Measurements from ENCODE around the gene RPS2. TPM values are rescaled to one million over a fixed set of nuclear protein-coding genes. Genes with fewer than 3 reads are reported as not detected.

Gene RPS2
- total RNA-seq, 1 donor from 2014 or later, result 2,280 TPM

GRCh38 chr16:1999866-2000514 is 35.4 kb upstream of the RPS2 start:
- intact Hi-C loops (cut with micrococcal nuclease), result loop anchor here (10.0 kb wide), 1 partner anchor 535 kb away; the partner anchor contains the start of genes CEMP1 and PDPK1

GRCh38 chr16:1998852-1999801 is 34.5 kb upstream of the RPS2 start:
- intact Hi-C loops (cut with micrococcal nuclease), result loop anchor here (10.0 kb wide), 1 partner anchor 536 kb away; the partner anchor contains the start of genes CEMP1 and PDPK1

- intact Hi-C loops (cut with micrococcal nuclease), result loop anchor here (10.0 kb wide), 1 partner anchor 536 kb away; the partner anchor contains the start of genes CEMP1 and PDPK1
Measured at GRCh38 chr16:1998360-1998835, 33.8 kb upstream of the RPS2 start.

GRCh38 chr16:1997494-1998359 is 33.1 kb upstream of the RPS2 start:
- intact Hi-C loops (cut with micrococcal nuclease), result loop anchor here (10.0 kb wide), 1 partner anchor 537 kb away; the partner anchor contains the start of genes CEMP1 and PDPK1

GRCh38 chr16:1993731-1994131 is 29.1 kb upstream of the RPS2 start:
- intact Hi-C loops (cut with micrococcal nuclease), result loop anchor here (5.0 to 10.0 kb wide), 2 partner anchors 229 to 541 kb away; partner anchors contain the start of genes CEMP1, E4F1 and PDPK1

- intact Hi-C loops (cut with micrococcal nuclease), result loop anchor here (1.0 to 10.0 kb wide), 7 partner anchors 9 to 542 kb away; partner anchors contain the start of genes CEMP1, E4F1, GFER and MLST8
Measured at GRCh38 chr16:1992704-1993317, 28.2 kb upstream of the RPS2 start.

- intact Hi-C loops (cut with micrococcal nuclease), result loop anchor here (1.0 to 10.0 kb wide), 8 partner anchors 8 to 543 kb away; partner anchors contain the start of genes CEMP1, E4F1, GFER and MLST8
Measured at GRCh38 chr16:1991948-1992703, 27.5 kb upstream of the RPS2 start.

GRCh38 chr16:1991588-1991947 is 26.9 kb upstream of the RPS2 start:
- intact Hi-C loops (cut with micrococcal nuclease), result loop anchor here (1.0 to 10.0 kb wide), 3 partner anchors 48 to 543 kb away; partner anchors contain the start of genes CEMP1, E4F1, MSRB1 and PDPK1

- intact Hi-C loops (cut with micrococcal nuclease), result loop anchor here (1.0 to 10.0 kb wide), 3 partner anchors 48 to 544 kb away; partner anchors contain the start of genes CEMP1, E4F1, MSRB1 and PDPK1
Measured at GRCh38 chr16:1991135-1991551, 26.5 kb upstream of the RPS2 start.

GRCh38 chr16:1990351-1991134 is 25.9 kb upstream of the RPS2 start:
- intact Hi-C loops (cut with micrococcal nuclease), result loop anchor here (1.0 to 10.0 kb wide), 3 partner anchors 47 to 544 kb away; partner anchors contain the start of genes CEMP1, E4F1, MSRB1 and PDPK1

- intact Hi-C loops (cut with micrococcal nuclease), result loop anchor here (5.0 to 10.0 kb wide), 2 partner anchors 232 to 545 kb away; partner anchors contain the start of genes CEMP1, E4F1 and PDPK1
Measured at GRCh38 chr16:1990101-1990350, 25.4 kb upstream of the RPS2 start.

- intact Hi-C loops (cut with micrococcal nuclease), result loop anchor here (5.0 to 10.0 kb wide), 2 partner anchors 233 to 545 kb away; partner anchors contain the start of genes CEMP1, E4F1 and PDPK1
Measured at GRCh38 chr16:1989209-1990100, 24.8 kb upstream of the RPS2 start, which contains the start of gene SYNGR3. Gene SYNGR3, plus strand, starts transcription at chr16:1989970. Its CDS starts 133 bp downstream, at chr16:1990103.

GRCh38 chr16:1987198-1987597 is 22.6 kb upstream of the RPS2 start:
- intact Hi-C loops (cut with micrococcal nuclease), result no loop called here

- intact Hi-C loops (cut with micrococcal nuclease), result loop anchor here (2.0 kb wide), 1 partner anchor 23 kb away; the partner anchor contains the start of gene ZNF598
Measured at GRCh38 chr16:1985466-1986150, 21.0 kb upstream of the RPS2 start.

- intact Hi-C loops (cut with micrococcal nuclease), result loop anchor here (1.0 to 2.0 kb wide), 3 partner anchors 8 to 24 kb away; partner anchors contain the start of genes TBL3 and ZNF598
Measured at GRCh38 chr16:1984347-1985225, 20.0 kb upstream of the RPS2 start.

Measured in T-helper 1 cell treated with Interleukin-12 subunit alpha and Interleukin-12 subunit beta and Interleukin-4 antibody, amounts not matched to agents 30 ng/mL and 1 ng/mL, for 36 hours (primary cell).